SK-N-MC (cell line): ENCODE data around the gene MYCBP.
"Not testable (repeated sequence)": the region's sequence is repeated elsewhere in the genome, so short reads cannot be mapped to it uniquely, and the experiment has no call there.

Experiments
- EZH2 ChIP-seq: fragments of 200-600 bp; sonication (generic); IDR thresholded peaks from one replicate; pipeline ENCODE4 v1.6.1; 2017; ENCODE audit warnings: antibody characterized with exemption
- FOXP2 ChIP-seq: optimal IDR thresholded peaks from 2 replicates; pipeline ENCODE3; 2011; ENCODE audit warnings: mild to moderate bottlenecking, moderate library complexity; ENCODE audit not compliant: insufficient read depth; ENCODE audit errors: extremely low read length, control extremely low read depth
- POLR2AphosphoS5 ChIP-seq: IDR thresholded peaks from 2 replicates; pipeline ENCODE4 v1.6.1; 2012; ENCODE audit warnings: mild to moderate bottlenecking, low read depth, low read length, borderline replicate concordance

- not testable (repeated sequence) for TF ChIP-seq POLR2AphosphoS5, EZH2, FOXP2
Observed at GRCh38 chr1:38845088-38845487, 28.1 kb downstream of the MYCBP start.
